HL-60 (cell line): Measurements from ENCODE around the gene FGGY.

ENCODE experiments used
- DNase-seq, 2 experiments: peaks; one replicate each; pipeline ENCODE4 v3.0.0-alpha.2; 2010 to 2020; ENCODE audit warnings: low read depth in 1 of 2, low spot score in 1 of 2
- H3K27ac ChIP-seq: fragments of 250-450 bp; sonication (Bioruptor Pico); replicated peaks from 2 replicates; pipeline ENCODE4 v1.5.1; 2020; ENCODE audit warnings: mild to moderate bottlenecking, moderate library complexity
- H3K27me3 ChIP-seq: fragments of 250-450 bp; sonication (Bioruptor Pico); 2 replicates; pipeline ENCODE4 v1.5.1; 2021; ENCODE audit warnings: mild to moderate bottlenecking, moderate library complexity; ENCODE audit not compliant: insufficient read depth, poor library complexity, severe bottlenecking
- H3K4me3 ChIP-seq: replicated peaks from 2 replicates; pipeline ENCODE4 v1.5.1; 2011; ENCODE audit warnings: mild to moderate bottlenecking, control low read depth, low read length; ENCODE audit not compliant: insufficient read depth
- GABPA ChIP-seq: IDR thresholded peaks from 2 replicates; pipeline ENCODE4 v1.6.1; 2012; ENCODE audit warnings: low read depth
- POLR2AphosphoS5 ChIP-seq: IDR thresholded peaks from 2 replicates; pipeline ENCODE4 v1.6.1; 2012; ENCODE audit warnings: low read depth
- SPI1 ChIP-seq: IDR thresholded peaks from 2 replicates; pipeline ENCODE4 v1.6.1; 2012; ENCODE audit warnings: low read depth, mild to moderate bottlenecking, borderline replicate concordance
- TF ChIP-seq, protein P1 (sequence below): IDR thresholded peaks from 2 replicates; pipeline ENCODE4 v1.6.1; 2012; ENCODE audit warnings: low read depth; ENCODE audit not compliant: insufficient replicate concordance
- TF ChIP-seq, protein P2 (sequence below): IDR thresholded peaks from one replicate; pipeline ENCODE4 v1.5.1; 2011; ENCODE audit warnings: low read length, control low read depth, inconsistent platforms; ENCODE audit not compliant: insufficient read depth

Gene FGGY

DNA sequence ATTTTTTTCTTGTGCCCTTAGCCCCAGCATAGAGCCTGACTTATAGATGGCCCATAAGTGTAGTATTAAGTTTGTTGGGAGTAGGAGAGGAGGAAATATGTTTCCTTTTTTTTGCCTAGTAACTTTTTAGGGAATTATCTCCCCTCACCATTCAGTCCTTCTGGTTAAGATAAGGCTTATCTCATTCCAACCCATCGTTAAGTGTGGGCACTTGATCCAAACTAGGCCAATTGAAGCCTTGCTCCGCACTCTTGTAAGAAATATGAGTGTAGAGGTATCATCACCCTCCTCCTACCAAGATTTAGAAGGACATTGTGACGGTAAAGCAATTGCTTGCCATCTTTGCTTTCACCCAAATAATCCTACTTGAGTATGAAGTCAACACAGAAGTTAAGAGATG lies 8.8 kb upstream of the FGGY start:
- no peak for DNase-seq
- Histone ChIP-seq H3K27me3 (no peaks in the 10 kb centered on the region), H3K27ac (no peak overlapping the region), H3K4me3 (no peak overlapping the region)
- TF ChIP-seq, protein P1, sequence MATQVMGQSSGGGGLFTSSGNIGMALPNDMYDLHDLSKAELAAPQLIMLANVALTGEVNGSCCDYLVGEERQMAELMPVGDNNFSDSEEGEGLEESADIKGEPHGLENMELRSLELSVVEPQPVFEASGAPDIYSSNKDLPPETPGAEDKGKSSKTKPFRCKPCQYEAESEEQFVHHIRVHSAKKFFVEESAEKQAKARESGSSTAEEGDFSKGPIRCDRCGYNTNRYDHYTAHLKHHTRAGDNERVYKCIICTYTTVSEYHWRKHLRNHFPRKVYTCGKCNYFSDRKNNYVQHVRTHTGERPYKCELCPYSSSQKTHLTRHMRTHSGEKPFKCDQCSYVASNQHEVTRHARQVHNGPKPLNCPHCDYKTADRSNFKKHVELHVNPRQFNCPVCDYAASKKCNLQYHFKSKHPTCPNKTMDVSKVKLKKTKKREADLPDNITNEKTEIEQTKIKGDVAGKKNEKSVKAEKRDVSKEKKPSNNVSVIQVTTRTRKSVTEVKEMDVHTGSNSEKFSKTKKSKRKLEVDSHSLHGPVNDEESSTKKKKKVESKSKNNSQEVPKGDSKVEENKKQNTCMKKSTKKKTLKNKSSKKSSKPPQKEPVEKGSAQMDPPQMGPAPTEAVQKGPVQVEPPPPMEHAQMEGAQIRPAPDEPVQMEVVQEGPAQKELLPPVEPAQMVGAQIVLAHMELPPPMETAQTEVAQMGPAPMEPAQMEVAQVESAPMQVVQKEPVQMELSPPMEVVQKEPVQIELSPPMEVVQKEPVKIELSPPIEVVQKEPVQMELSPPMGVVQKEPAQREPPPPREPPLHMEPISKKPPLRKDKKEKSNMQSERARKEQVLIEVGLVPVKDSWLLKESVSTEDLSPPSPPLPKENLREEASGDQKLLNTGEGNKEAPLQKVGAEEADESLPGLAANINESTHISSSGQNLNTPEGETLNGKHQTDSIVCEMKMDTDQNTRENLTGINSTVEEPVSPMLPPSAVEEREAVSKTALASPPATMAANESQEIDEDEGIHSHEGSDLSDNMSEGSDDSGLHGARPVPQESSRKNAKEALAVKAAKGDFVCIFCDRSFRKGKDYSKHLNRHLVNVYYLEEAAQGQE: no peak
- TF ChIP-seq SPI1 (no peak), POLR2AphosphoS5 (no peak), GABPA (no peak)
- TF ChIP-seq, protein P2, sequence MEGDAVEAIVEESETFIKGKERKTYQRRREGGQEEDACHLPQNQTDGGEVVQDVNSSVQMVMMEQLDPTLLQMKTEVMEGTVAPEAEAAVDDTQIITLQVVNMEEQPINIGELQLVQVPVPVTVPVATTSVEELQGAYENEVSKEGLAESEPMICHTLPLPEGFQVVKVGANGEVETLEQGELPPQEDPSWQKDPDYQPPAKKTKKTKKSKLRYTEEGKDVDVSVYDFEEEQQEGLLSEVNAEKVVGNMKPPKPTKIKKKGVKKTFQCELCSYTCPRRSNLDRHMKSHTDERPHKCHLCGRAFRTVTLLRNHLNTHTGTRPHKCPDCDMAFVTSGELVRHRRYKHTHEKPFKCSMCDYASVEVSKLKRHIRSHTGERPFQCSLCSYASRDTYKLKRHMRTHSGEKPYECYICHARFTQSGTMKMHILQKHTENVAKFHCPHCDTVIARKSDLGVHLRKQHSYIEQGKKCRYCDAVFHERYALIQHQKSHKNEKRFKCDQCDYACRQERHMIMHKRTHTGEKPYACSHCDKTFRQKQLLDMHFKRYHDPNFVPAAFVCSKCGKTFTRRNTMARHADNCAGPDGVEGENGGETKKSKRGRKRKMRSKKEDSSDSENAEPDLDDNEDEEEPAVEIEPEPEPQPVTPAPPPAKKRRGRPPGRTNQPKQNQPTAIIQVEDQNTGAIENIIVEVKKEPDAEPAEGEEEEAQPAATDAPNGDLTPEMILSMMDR: no peak

- TF ChIP-seq GABPA: no peak
- TF ChIP-seq, protein P2: no peak
- Histone ChIP-seq H3K27me3 (no peaks in the 10 kb centered on the region), H3K4me3 (no peak overlapping the region), H3K27ac (no peak overlapping the region)
- no peak for DNase-seq
Observed at GRCh38 chr1:59289570-59289969, 7.3 kb upstream of the FGGY start.

GRCh38 chr1:59290193-59290949 lies 6.5 kb upstream of the FGGY start:
- Histone ChIP-seq H3K27ac (no peak overlapping the region), H3K27me3 (no peaks in the 10 kb centered on the region), H3K4me3 (no peak overlapping the region)
- TF ChIP-seq POLR2AphosphoS5 (no peak), GABPA (no peak)
- TF ChIP-seq, protein P2: peak; percentile 20
- TF ChIP-seq, protein P1: no peak
- peak; percentile 45 to 73 for DNase-seq

- TF ChIP-seq GABPA (no peak), SPI1 (no peak)
- no peak for DNase-seq
- no peaks in the 10 kb centered on the region for H3K27me3 ChIP-seq
- no peak overlapping the region; the same call in 1 of the 2 replicates for H3K27ac ChIP-seq
- H3K4me3 ChIP-seq: no peak overlapping the region
Observed at GRCh38 chr1:59291561-59291960, 5.3 kb upstream of the FGGY start.
